ENCODE measurements around the gene CMTM6. TPM values are rescaled to one million over a fixed set of nuclear protein-coding genes. Genes with fewer than 3 reads are reported as not detected.
A peak's percentile ranks its signal among the peaks of the same experiment; 100 is the strongest.
"Not testable (repeated sequence)": the region's sequence is repeated elsewhere in the genome, so short reads cannot be mapped to it uniquely, and the experiment has no call there.

CMTM6 gene
- total RNA-seq, 4 donors from 2014 or later, result 63.8 to 124 (median 71.3) TPM

DNA sequence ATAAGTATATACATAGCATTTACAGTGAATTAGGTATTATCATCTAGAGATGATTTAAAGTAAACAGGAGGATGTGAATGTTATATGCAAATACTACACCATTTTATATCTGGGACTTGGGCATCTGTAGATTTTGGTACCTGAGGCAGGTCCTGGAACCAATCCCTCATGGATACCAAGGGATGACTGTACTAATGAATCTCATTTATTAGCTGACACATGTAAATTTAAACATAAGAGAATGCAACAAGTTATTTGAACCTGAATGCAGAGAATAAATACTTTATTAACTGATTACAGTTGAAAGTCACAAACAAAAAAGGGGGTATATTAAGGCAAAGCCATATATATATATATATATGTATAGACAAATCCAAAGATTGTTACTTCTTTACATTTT lies 23.1 kb upstream of the CMTM6 start:
- no peak for DNase-seq
- H3K9me3 ChIP-seq, result no peaks in the 10 kb centered on the region
- peaks cover 29 to 37% of the 10 kb centered on the region in 2 donors for H3K36me3 ChIP-seq
- no peak for TF ChIP-seq POLR2A (IDR thresholded peaks at IDR 0.05)
- TF ChIP-seq, protein P1, sequence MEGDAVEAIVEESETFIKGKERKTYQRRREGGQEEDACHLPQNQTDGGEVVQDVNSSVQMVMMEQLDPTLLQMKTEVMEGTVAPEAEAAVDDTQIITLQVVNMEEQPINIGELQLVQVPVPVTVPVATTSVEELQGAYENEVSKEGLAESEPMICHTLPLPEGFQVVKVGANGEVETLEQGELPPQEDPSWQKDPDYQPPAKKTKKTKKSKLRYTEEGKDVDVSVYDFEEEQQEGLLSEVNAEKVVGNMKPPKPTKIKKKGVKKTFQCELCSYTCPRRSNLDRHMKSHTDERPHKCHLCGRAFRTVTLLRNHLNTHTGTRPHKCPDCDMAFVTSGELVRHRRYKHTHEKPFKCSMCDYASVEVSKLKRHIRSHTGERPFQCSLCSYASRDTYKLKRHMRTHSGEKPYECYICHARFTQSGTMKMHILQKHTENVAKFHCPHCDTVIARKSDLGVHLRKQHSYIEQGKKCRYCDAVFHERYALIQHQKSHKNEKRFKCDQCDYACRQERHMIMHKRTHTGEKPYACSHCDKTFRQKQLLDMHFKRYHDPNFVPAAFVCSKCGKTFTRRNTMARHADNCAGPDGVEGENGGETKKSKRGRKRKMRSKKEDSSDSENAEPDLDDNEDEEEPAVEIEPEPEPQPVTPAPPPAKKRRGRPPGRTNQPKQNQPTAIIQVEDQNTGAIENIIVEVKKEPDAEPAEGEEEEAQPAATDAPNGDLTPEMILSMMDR (IDR thresholded peaks at IDR 0.05), result no peak
- intact Hi-C loops (cut with DNase I), result no loop called here
- H3K4me3 ChIP-seq (replicated peaks in 1 of 3), result no peak overlapping the region
- no peaks in the 10 kb centered on the region for H3K27me3 ChIP-seq
- H3K27ac ChIP-seq, result no peak overlapping the region
- H3K4me1 ChIP-seq, result no peaks in the 10 kb centered on the region

DNA sequence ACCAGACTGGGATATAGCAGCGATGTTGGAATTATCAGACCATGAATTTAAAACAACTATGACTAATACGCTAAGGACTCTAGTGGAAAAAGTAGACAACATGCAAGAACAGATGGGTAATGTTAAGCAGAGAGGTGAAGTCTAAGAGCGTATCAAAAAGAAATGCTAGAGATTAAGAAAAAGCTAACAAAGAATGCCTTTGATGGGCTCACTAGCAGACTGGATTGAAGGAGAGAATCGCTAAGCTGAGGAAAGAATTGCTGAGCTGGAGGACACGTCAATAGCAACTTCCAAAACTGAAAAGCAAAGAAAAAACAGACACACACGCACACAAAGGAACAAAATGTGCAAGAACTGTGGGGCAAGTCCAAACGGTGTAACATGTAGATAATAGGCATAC lies 20.0 kb upstream of the CMTM6 start:
- no peak for DNase-seq
- intact Hi-C loops (cut with DNase I), result no loop called here
- 84 to 86% methylated on average over 7 of the region's 7 CpGs for WGBS, 2 donors
- Histone ChIP-seq H3K4me1 (no peaks in the 10 kb centered on the region), H3K36me3 (peaks cover 16 to 25% of the 10 kb centered on the region in 2 donors), H3K4me3 (replicated peaks in 1 of 3) (no peak overlapping the region), H3K27ac (no peak overlapping the region), H3K9me3 (no peaks in the 10 kb centered on the region), H3K27me3 (no peaks in the 10 kb centered on the region)
- TF ChIP-seq, protein P1 (IDR thresholded peaks at IDR 0.05), result no peak
- no peak for TF ChIP-seq POLR2A (IDR thresholded peaks at IDR 0.05)

DNA sequence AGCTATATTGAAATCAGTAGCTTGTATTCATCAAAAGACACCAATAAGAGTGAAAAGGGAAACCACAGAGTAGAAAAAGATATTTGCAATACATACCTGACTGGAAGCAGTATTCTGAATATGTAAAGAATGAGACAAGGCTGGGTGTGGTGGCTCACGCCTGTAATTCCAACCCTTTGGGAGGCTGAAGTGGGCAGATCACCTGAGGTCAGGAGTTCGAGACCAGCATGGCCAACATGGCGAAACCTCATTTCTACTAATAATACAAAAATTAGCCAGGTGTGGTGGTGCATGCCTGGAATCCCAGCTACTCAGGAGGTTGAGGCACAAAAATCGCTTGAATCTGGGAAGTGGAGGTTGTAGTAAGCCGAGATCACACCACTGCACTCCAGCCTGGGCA lies 16.3 kb upstream of the CMTM6 start:
- intact Hi-C loops (cut with DNase I), result not testable (repeated sequence)

DNA sequence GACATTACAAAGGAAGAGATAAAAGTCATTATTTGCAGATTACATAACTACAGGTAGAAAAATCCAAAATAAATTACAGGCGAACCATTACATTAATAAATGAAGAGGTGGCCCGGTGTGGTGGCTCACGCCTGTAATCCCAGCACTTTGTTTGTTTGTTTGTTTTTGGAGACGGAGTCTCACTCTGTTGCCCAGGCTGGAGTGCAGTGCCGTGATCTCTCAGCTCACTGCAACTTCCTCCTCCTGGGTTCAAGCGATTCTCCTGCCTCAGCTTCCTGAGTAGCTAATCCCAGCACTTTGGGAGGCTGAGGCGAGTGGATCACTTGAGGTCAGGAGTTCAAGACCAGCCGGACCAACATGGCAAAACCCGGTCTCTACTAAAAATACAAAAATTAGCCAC lies 14.1 kb upstream of the CMTM6 start:
- DNase-seq; H3K4me1 ChIP-seq; H3K9me3 ChIP-seq; H3K36me3 ChIP-seq; intact Hi-C loops (cut with DNase I); H3K4me3 ChIP-seq (replicated peaks in 1 of 3); H3K27ac ChIP-seq; H3K27me3 ChIP-seq: not testable (repeated sequence)
- WGBS, 2 donors, result 89 to 93% methylated on average over 9 of the region's 9 CpGs

More for the DNA sequence above, 16.3 kb upstream of the CMTM6 start:
- H3K4me3 ChIP-seq (replicated peaks in 1 of 3); H3K9me3 ChIP-seq; H3K27ac ChIP-seq; H3K4me1 ChIP-seq; H3K36me3 ChIP-seq; DNase-seq; H3K27me3 ChIP-seq: not testable (repeated sequence)
- 93 to 97% methylated on average over 5 of the region's 5 CpGs for WGBS, 2 donors

DNA sequence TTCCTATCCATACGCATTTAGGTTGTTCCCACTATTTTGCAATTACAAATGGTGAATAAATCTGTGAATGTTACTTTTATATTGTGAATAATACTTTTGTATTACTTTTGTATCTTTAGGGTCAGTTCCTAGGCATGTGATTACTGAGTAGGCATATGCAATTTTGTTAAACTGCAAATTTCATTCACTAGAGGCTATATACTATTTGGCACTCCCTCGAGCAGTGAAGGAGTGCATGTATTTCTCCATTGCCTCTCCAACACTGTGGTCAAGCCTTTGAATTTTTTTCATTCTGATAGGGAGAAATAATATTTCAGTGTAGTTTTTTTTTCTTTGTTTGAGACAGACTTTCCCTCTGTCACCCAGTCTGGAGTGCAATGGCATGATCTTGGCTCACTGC lies 8.4 kb upstream of the CMTM6 start:
- Histone ChIP-seq H3K4me1 (no peaks in the 10 kb centered on the region), H3K9me3 (no peaks in the 10 kb centered on the region), H3K36me3 (no peaks in the 10 kb centered on the region), H3K27me3 (no peaks in the 10 kb centered on the region), H3K27ac (no peak overlapping the region), H3K4me3 (replicated peaks in 1 of 3) (no peak overlapping the region)
- 76 to 85% methylated on average over 2 of the region's 2 CpGs for WGBS, 2 donors
- intact Hi-C loops (cut with DNase I), result no loop called here
- no peak for DNase-seq
- TF ChIP-seq, protein P1 (IDR thresholded peaks at IDR 0.05), result no peak
- TF ChIP-seq POLR2A (IDR thresholded peaks at IDR 0.05), result no peak

DNA sequence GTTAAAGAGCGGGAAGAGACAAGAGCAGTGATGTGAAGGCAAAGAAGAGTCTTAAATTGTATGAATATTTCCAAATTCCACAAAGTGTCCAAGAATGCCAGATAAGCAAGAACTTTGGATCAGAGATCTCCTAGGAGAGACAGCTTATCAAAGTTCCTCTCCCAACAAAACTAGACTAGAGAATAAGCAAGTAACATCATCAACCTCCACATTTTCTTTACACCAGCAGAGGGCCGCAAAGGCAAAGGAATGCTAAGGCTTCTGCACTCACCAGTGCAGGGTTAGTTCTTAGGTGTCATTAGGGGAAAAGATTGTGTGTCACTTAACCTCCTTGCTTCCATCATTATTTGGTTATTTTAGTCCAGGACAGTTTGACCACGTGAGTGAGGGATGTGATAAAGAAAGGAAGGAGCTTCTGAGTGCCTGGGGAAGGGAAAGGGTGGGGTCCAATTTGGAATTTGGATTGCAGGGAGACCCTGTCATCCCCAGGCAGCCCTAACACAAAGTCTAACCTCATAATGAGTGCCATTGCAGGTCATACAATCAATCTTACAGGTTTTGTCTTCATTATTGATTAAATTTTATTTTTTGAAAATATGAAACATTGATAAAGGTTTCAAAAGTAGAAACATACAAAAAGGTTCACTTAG lies 7.5 kb upstream of the CMTM6 start:
- H3K9me3 ChIP-seq, result no peaks in the 10 kb centered on the region
- H3K36me3 ChIP-seq, result no peaks in the 10 kb centered on the region
- H3K27me3 ChIP-seq, result no peaks in the 10 kb centered on the region
- no peak overlapping the region for H3K27ac ChIP-seq
- no peak overlapping the region for H3K4me3 ChIP-seq (replicated peaks in 1 of 3)
- 28 to 32% methylated on average over 3 of the region's 3 CpGs for WGBS, 2 donors
- no peaks in the 10 kb centered on the region for H3K4me1 ChIP-seq
- TF ChIP-seq, protein P1 (IDR thresholded peaks at IDR 0.05), result peak in 5 of 6 experiments; percentile 46 to 91 (median 83)
- no peak for TF ChIP-seq POLR2A (IDR thresholded peaks at IDR 0.05)
- intact Hi-C loops (cut with DNase I), result no loop called here
- peak; percentile 63 to 73 for DNase-seq
